Peyer's patch (tissue), 4 donors: Measurements from ENCODE around the gene KLHL29. TPM values are rescaled to one million over a fixed set of nuclear protein-coding genes. Genes with fewer than 3 reads are reported as not detected.

Source experiments
- DNase-seq, 3 donors: peaks; one replicate each; pipeline ENCODE4 v3.0.0-alpha.2; 2017 to 2019
- H3K27ac ChIP-seq, 4 donors: fragments of 200-600 bp; sonication (generic); one replicate each; pipeline ENCODE4 v1.5.1; 2016 to 2019
- H3K27me3 ChIP-seq, 2 donors: fragments of 200-600 bp; sonication (generic); one replicate each; pipeline ENCODE4 v1.5.1; 2019
- H3K36me3 ChIP-seq, 3 donors: fragments of 200-600 bp; sonication (generic); one replicate each; pipeline ENCODE4 v1.5.1; 2016 to 2019
- H3K4me1 ChIP-seq, 4 donors: fragments of 200-600 bp; sonication (generic); one replicate each; pipeline ENCODE4 v1.5.1; 2016 to 2019
- H3K4me3 ChIP-seq, 4 donors: fragments of 200-600 bp; sonication (generic); 1 replicate in 3 of 4; 2 replicates in 1 of 4; pipeline ENCODE4 v1.5.1; 2016 to 2019; ENCODE audit warnings: mild to moderate bottlenecking in 1 of 4
- H3K9me3 ChIP-seq, 4 donors: fragments of 200-600 bp; sonication (generic); one replicate each; pipeline ENCODE4 v1.5.1; 2016 to 2019; ENCODE audit warnings: mild to moderate bottlenecking in 1 of 4
- CTCF ChIP-seq, 6 experiments: fragments of 450-650 bp in 4 of 6; fragments of 200-600 bp in 2 of 6; sonication (generic) in 1 of 6; IDR thresholded peaks; one replicate each; pipeline ENCODE4 v1.5.1; 2017 to 2019; ENCODE audit warnings: antibody characterized with exemption in 6 of 6, mild to moderate bottlenecking in 3 of 6, moderate library complexity in 1 of 6
- POLR2A ChIP-seq, 2 donors: fragments of 450-650 bp; IDR thresholded peaks; one replicate each; pipeline ENCODE4 v1.5.1; 2017; ENCODE audit warnings: antibody characterized with exemption in 2 of 2, mild to moderate bottlenecking in 2 of 2, moderate library complexity in 2 of 2
- total RNA-seq, 4 donors: library from RNA; depleted of rRNA; stranded (reverse); fragments of >200 nt; gene quantifications; one replicate each; pipeline ENCODE4 v1.1.0, GENCODE V29; 2016

Gene KLHL29
- total RNA-seq, 4 donors from 2014 or later: 1.1 to 18.2 (median 5.0) TPM

- Histone ChIP-seq H3K27me3 (no peaks in the 10 kb centered on the region), H3K9me3 (no peaks in the 10 kb centered on the region), H3K4me3 (no peak overlapping the region), H3K27ac (no peak overlapping the region), H3K4me1 (peaks cover 0 to 9% (median 2%) of the 10 kb centered on the region in 4 donors), H3K36me3 (no peaks in the 10 kb centered on the region)
- TF ChIP-seq CTCF (IDR thresholded peaks at IDR 0.05) (no peak), POLR2A (IDR thresholded peaks at IDR 0.05) (no peak)
- no peak for DNase-seq
Measured at GRCh38 chr2:23456396-23456795, 71.4 kb downstream of the KLHL29 start.

DNA sequence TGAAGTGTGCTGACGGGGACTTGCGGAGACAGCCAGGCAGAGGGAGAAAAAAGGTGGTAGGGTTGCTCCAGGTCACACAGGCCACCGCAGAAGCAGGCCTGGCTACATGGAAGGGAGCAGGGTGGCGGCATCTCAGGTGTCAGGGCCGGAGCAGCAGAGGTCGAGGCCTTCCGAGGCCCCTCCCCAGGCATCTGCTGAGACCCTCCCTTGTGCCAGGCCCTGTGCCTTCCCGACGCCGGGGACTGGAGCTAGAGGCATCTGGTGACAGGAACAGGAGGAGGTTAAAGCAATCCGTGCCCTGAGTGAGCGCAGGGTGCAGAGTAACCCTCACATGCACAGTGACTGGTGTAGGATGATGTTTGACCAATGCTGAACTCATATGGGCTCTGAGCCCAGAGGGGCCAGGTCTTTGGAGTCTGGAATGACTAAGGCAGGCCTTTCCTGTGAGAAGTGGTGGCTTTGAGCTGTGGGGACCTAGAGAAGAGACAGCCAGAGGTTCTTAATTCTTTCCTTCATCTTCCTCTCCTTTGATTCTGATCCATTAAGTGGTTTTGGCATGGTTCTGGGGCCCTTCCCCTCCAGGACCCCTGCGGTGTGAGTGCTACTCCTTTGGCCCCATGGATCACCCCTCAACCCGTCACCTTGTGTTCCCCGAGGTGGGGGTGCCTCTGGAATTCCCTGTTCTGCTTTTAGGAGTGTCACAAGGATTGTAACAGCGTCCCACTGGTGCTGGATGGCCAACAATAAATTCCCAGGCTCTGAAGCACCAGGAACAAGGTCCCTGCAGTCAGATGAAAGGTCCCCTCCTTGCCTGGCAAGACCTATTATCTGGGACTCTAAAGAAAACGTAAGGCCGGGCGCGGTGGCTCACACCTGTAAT is 72.1 kb downstream of the KLHL29 start:
- TF ChIP-seq POLR2A (IDR thresholded peaks at IDR 0.05) (no peak), CTCF (IDR thresholded peaks at IDR 0.05) (no peak)
- Histone ChIP-seq H3K4me3 (no peak overlapping the region), H3K9me3 (no peaks in the 10 kb centered on the region), H3K27me3 (no peaks in the 10 kb centered on the region), H3K4me1 (peaks cover 0 to 9% (median 2%) of the 10 kb centered on the region in 4 donors), H3K27ac (no peak overlapping the region), H3K36me3 (no peaks in the 10 kb centered on the region)
- no peak for DNase-seq

- H3K4me3 ChIP-seq: no peak overlapping the region
- no peaks in the 10 kb centered on the region for H3K27me3 ChIP-seq
- H3K36me3 ChIP-seq: no peaks in the 10 kb centered on the region
- no peak for TF ChIP-seq POLR2A (IDR thresholded peaks at IDR 0.05)
- TF ChIP-seq CTCF (IDR thresholded peaks at IDR 0.05): no peak
- no peak overlapping the region for H3K27ac ChIP-seq
- peaks cover 0 to 6% (median 1%) of the 10 kb centered on the region in 4 donors for H3K4me1 ChIP-seq
- no peak for DNase-seq
- no peaks in the 10 kb centered on the region for H3K9me3 ChIP-seq
Measured at GRCh38 chr2:23457990-23458682, 73.2 kb downstream of the KLHL29 start.

GRCh38 chr2:23459032-23459431 is 74.1 kb downstream of the KLHL29 start:
- H3K27ac ChIP-seq: no peak overlapping the region
- no peaks in the 10 kb centered on the region for H3K9me3 ChIP-seq
- no peaks in the 10 kb centered on the region for H3K36me3 ChIP-seq
- H3K4me1 ChIP-seq: no peaks in the 10 kb centered on the region
- H3K4me3 ChIP-seq: no peak overlapping the region
- no peak for TF ChIP-seq CTCF (IDR thresholded peaks at IDR 0.05)
- no peak for TF ChIP-seq POLR2A (IDR thresholded peaks at IDR 0.05)
- no peaks in the 10 kb centered on the region for H3K27me3 ChIP-seq
- DNase-seq: no peak

GRCh38 chr2:23460228-23460627 is 75.2 kb downstream of the KLHL29 start:
- TF ChIP-seq CTCF (IDR thresholded peaks at IDR 0.05) (peak in 4 of 6 experiments; percentile 21 to 36 (median 26)), POLR2A (IDR thresholded peaks at IDR 0.05) (no peak)
- H3K9me3 ChIP-seq: no peaks in the 10 kb centered on the region
- no peak overlapping the region for H3K27ac ChIP-seq
- no peak overlapping the region for H3K4me3 ChIP-seq
- no peak for DNase-seq
- H3K4me1 ChIP-seq: no peaks in the 10 kb centered on the region
- no peaks in the 10 kb centered on the region for H3K27me3 ChIP-seq
- no peaks in the 10 kb centered on the region for H3K36me3 ChIP-seq
